NCI-H2196 treated with DMSO at 0.1 percent for 48 hours (cell line): Measurements from ENCODE around the gene CTDP1.

Experiments used
- DNase-seq: peaks from one replicate; lab custom pipeline; 2025; ENCODE audit not compliant: unreplicated experiment; lab: John Stamatoyannopoulos, UW

CTDP1 gene

DNA sequence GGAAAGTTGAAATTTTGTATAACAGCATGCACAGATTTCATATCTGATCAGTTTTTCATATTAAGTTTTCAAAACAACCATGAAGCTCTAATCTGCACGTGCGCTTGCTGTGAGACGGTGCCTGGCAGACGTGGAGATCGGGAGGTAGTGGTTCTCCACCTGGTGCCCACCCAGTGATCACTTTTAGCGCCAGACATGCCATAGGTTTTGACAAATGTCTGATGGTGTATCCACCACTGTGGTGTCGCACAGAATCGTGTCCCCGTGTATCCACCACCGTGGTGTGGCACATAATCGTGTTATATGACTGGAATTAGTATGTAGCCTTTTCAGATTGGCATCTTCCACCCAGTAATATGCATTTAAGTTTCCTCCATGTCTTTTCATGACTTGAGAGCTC is 77.2 kb downstream of the CTDP1 start:
- no peak for DNase-seq

- no peak for DNase-seq
These were observed 80.7 kb downstream of the CTDP1 start for GRCh38 chr18:79760348-79760747.

- DNase-seq = no peak
These were observed 81.3 kb downstream of the CTDP1 start for GRCh38 chr18:79760881-79761280.

DNA sequence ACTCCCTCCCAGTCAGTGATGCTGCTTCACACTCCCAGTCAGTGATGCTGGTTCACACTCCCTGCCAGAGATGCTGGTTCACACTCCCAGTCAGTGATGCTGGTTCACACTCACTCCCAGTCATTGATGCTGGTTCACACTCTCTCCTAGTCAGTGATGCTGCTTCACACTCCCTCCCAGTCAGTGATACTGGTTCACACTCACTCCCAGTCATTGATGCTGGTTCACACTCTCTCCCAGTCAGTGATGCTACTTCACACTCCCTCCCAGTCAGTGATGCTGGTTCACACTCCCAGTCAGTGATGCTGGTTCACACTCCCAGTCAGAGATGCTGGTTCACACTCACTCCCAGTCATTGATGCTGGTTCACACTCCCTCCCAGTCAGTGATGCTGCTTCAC is 83.8 kb downstream of the CTDP1 start:
- no peak for DNase-seq

- DNase-seq = no peak
These were observed 84.5 kb downstream of the CTDP1 start for GRCh38 chr18:79764131-79764530.

DNA sequence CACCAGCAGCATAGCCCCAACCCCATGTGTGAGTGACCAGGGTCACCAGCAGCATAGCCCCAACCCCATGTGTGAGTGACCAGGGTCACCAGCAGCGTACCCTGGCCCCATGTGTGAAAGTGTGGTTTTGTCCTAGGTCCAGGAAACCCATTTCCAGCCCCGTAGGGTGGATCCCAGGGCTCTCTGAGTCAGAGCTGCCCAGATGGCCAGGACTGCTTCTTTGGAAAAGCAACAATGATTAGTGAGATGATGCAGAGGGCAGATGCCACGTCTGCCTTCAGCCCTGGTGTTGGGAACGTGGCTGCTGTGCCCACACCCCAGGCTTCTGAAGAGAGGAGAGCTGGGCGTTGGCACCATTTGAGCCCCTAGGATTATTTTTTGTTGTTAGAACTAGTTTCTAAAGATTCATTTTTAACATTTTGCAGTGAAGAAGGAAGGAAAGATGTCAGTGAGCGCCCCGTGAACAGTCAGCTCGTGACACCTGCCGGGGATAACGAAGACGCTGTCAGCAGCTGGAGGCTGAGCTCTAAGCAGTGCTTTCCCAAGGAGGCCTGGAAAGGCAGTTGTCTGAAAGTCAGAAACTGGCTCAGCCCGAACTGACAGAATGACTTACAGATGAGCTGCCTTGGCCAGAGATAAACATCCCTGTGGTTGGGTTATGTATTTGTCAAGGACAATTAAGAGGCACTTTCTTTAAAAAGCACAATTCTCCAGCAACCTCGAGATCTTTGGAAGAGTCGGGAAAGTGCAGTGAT is 86.1 kb downstream of the CTDP1 start:
- no peak for DNase-seq

DNA sequence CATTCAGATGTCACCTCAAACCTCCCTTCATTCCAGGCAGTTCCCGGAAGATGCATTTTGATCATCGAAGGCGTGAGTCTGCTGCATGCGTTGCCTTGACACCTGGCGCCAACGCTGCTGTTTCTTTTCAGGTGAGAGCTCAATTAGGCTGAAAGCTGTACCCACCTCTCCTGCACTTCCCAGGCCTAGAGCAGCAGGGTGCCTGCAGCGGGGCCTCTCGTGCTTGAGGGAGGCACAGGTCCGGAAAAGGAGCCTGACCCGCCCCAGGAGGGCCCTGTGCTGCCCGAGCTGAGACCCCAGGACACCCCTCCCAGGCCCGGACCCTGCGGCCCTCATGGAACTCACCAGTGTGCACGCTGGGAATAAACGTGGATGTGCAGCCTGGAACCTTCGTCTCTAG is 86.7 kb downstream of the CTDP1 start:
- DNase-seq = no peak

GRCh38 chr18:79768745-79769144 is 89.1 kb downstream of the CTDP1 start:
- no peak for DNase-seq

GRCh38 chr18:79769698-79770500 is 90.3 kb downstream of the CTDP1 start:
- no peak for DNase-seq

- DNase-seq = no peak
These were observed 90.9 kb downstream of the CTDP1 start for GRCh38 chr18:79770501-79770815.

DNA sequence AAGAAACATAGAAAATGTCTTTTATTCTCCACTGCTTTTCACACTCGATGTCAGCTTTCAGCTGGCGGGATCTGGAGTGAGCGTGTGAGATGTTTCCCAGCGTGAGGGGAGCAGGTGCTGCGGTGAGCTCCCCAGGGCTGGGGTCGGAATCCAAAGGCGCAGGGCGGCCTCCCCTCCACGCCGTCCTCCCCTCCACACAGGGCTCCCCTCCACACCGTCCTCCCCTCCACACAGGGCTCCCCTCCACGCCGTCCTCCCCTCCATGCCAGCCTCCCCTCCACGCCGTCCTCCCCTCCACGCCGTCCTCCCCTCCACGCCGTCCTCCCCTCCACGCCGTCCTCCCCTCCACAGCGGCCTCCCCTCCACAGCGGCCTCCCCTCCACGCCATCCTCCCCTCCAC is 91.2 kb downstream of the CTDP1 start:
- DNase-seq = no peak

DNA sequence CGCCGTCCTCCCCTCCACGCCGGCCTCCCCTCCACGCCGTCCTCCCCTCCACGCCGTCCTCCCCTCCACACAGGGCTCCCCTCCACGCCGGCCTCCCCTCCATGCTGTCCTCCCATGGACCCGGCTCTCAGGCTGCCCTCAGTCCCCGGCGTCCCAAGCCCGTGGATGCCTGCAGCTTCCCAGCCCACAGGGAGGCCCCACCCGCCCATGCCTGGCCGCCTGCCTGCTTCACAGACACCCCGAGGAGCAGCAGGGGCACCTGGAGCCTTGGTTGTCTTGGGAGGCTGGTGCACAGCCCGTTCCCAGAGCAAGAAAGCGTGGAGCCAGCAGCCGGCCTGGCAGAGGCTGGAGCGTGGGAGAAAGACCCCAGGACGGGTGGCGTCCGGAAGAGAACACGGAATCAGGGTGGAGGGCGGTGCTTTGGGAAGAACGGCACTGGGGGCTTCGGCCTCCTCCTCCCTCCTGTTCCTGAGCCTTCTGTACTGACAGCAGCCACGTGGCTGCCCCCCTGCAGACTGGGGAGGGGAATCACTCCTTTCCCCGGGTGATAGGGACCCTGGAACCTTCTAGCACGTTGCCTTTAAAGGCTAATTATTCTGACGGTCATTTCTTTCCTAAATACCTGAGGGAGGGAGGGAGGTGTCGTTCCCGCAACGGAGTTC is 92.0 kb downstream of the CTDP1 start:
- DNase-seq = no peak

DNA sequence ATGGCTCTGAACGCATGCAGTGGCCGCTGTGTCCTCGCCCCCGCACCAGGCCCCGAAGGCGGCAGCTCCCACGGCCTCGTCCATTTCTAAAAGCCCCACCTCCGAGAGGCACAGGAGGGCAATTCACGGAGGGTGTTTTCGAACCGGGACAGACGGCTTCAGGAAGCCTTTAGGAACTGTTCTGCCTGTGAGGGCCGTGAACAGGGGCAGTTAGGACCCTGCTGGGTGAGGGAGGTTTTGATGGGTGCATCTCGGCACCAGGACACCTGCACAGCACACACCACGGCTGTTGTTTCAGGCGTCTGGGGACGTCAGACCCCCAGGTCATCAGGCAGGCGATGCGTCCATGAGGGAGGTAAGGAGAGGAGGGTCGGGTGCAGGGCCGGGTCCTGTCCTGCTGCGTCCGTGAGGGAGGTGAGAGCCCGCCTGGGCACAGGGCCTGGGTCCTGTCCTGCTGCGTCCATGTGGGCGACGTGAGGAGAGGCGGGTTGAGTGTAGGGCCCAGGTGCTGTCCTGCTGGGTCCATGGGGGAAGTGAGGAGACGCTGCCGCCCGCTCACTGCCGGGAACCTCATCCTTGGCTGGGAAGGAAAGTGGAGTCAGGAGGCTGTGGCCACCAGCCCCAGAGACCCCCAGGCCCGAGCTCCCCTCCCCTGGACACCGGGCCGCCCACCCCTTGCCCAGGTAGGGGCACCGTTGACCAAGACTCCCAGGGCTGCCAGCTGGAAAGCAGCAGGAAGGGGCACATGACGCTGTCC is 92.7 kb downstream of the CTDP1 start:
- no peak for DNase-seq

DNA sequence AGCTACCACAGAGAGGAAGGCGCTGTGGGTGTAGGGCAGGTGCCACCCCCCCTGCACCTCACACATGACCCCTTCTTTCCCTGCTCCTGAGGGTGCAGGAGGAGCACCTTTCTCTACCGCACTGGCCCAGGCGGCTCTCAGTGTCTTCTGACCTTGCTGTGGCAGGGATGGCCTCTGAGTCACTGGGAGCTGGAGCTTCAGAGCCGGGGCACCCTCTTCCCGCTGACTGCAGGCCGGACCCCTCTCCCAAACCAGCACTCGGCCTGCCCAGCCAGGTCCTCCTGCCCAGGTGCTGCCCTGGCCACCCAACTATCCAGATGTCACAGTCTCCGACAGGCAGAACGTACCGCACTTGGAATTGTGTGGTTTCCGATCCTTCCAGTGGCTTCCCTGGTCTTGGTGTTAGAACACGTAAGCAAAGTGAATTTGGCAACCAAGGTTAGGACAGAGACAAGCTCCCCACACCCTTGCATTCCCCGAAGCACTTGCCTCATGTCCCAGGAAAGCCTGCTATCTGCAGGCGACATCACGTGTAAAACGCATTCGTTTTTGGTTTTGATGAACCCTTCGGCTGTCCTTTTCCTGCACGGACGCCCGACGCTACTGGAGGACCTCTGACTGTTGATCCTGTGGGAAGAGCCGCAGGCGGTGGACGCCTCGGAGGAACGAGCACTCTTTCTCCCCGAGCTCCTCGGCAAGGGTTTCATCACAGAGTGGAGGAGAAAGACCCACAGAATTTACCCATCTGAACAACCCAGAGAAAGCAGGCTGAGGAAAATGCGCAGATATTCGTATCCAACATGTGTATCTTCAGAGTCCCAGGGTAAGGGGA is 93.5 kb downstream of the CTDP1 start:
- no peak for DNase-seq

GRCh38 chr18:79774111-79774510 is 94.5 kb downstream of the CTDP1 start:
- DNase-seq = no peak

DNA sequence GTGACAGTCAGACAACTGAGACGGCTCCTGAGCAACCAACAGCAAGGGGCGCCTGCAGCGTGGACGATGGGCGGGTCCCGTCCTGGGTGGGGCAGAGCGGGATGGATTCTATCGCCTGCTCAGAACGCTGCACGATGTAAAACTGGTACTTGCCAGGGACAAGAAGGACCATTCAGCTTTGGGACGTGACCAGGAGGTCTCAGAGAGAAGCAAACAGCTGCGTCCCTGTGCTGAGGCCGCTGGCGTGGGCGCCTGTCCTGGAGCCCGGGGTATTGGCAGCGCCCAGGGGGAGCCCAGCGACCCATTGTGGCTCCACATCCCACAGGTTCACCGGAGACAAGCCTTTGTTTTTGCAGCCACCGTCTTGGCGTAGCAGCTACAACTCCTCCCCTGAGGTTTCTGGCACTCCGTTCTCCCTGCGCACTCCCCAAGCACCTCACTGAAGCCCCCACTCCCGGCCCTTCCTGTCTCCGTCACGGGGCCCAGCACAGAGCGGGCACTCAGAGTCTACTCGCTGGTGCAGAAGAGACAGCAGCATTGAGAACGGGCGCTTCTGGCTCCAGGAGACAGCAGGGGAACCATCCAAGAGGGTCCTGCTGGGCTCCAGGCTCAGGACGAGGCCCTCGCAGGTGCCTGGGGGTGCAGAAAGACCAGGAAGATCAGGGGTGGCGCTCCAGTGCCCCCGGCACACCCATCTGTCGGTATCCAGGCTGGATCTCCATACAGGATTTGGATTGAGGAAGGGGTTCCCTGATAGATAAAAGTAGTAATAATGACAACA is 96.0 kb downstream of the CTDP1 start:
- DNase-seq = no peak

- DNase-seq = no peak
These were observed 97.1 kb downstream of the CTDP1 start for GRCh38 chr18:79776674-79777073.

- DNase-seq = no peak
These were observed 98.7 kb downstream of the CTDP1 start for GRCh38 chr18:79778291-79778791.

- no peak for DNase-seq
These were observed 99.6 kb downstream of the CTDP1 start for GRCh38 chr18:79779021-79779699.
